HepG2 (cell line): Measurements from ENCODE around the gene PMM2. TPM values are rescaled to one million over a fixed set of nuclear protein-coding genes. Genes with fewer than 3 reads are reported as not detected.

Experiments used
- ATAC-seq: fragments of 200-7000 bp; cut with Tn5 transposase; 3 replicates; pipeline ENCODE4 v1.9.1; 2020; ENCODE audit warnings: mild to moderate bottlenecking, moderate library complexity
- BruUV-seq: library from RNA; stranded (reverse); fragments of 400-500 nt; replicated peaks from 2 replicates; lab custom pipeline; 2021; lab: Mats Ljungman, UMichigan
- CTCF ChIA-PET: fragments of 300-600 bp; formaldehyde crosslinking; extraction: SDS; loops from one replicate; lab custom pipeline; 2021; ENCODE audit warnings: low total read pairs, inconsistent platforms, low intra/inter-chr PET ratio; lab: Yijun Ruan, JAX
- POLR2A ChIA-PET: fragments of 350-600 bp; sonication (Branson Sonifier 250); formaldehyde crosslinking; loops from one replicate; lab custom pipeline; 2020; ENCODE audit warnings: antibody characterized with exemption, inconsistent platforms; lab: Yijun Ruan, JAX
- DNase-seq: peaks from one replicate; pipeline ENCODE4 v3.0.0-alpha.2; 2015; ENCODE audit warnings: low spot score
- FAIRE-seq: peaks from 3 replicates; lab custom pipeline; 2011; peaks lifted over from hg19 to GRCh38; lab: Jason Lieb, UNC
- H2AFZ ChIP-seq: one replicate; pipeline ENCODE4 v1.6.1; 2011; ENCODE audit warnings: low read length, inconsistent platforms
- H3K27ac ChIP-seq: fragments of 300-600 bp; 3 replicates; pipeline ENCODE4 v1.8.0; 2011; ENCODE audit warnings: mixed run types, mild to moderate bottlenecking, mixed read lengths, low read length, inconsistent platforms; ENCODE audit not compliant: insufficient read depth; ENCODE audit errors: extremely low read length
- H3K27me3 ChIP-seq, 2 experiments: fragments of 200-600 bp in 1 of 2; 2 replicates in 1 of 2; 3 replicates in 1 of 2; pipeline versions ENCODE4 v1.6.0 to v1.8.0; 2011; ENCODE audit warnings: low read length in 2 of 2, mild to moderate bottlenecking in 2 of 2, moderate library complexity in 2 of 2, inconsistent platforms in 1 of 2; ENCODE audit not compliant: insufficient read depth in 2 of 2, control insufficient read depth in 1 of 2
- H3K36me3 ChIP-seq, 2 experiments: fragments of 200-600 bp in 1 of 2; replicated peaks in 1 of 2; 2 replicates in 1 of 2; 3 replicates in 1 of 2; pipeline versions ENCODE4 v1.5.1 to v1.8.0; 2011; ENCODE audit warnings: low read length in 2 of 2, inconsistent platforms in 1 of 2; ENCODE audit not compliant: insufficient read depth in 2 of 2, control insufficient read depth in 1 of 2
- H3K4me1 ChIP-seq: 2 replicates; pipeline ENCODE4 v1.5.1; 2012; ENCODE audit warnings: low read length, inconsistent platforms; ENCODE audit not compliant: insufficient read depth
- H3K4me2 ChIP-seq: 2 replicates; pipeline ENCODE4 v1.6.0; 2011; ENCODE audit warnings: low read depth, low read length, inconsistent platforms
- H3K4me3 ChIP-seq, 3 experiments: fragments of 200-600 bp in 1 of 3; sonication (generic), shearing (Covaris generic) in 1 of 3; replicated peaks in 1 of 3; 2 replicates each; pipeline ENCODE4 v1.5.1; 2011 to 2016; ENCODE audit warnings: low read length in 3 of 3, inconsistent platforms in 2 of 3, low read depth in 2 of 3, mild to moderate bottlenecking in 2 of 3, control low read depth in 1 of 3, mixed read lengths in 1 of 3; ENCODE audit not compliant: insufficient read depth in 1 of 3
- H3K79me2 ChIP-seq: one replicate; pipeline ENCODE4 v1.6.1; 2011; ENCODE audit warnings: low read length, inconsistent platforms; ENCODE audit not compliant: insufficient read depth
- H3K9ac ChIP-seq: 2 replicates; pipeline ENCODE4 v1.6.0; 2011; ENCODE audit warnings: mild to moderate bottlenecking, low read depth, low read length, inconsistent platforms; ENCODE audit not compliant: insufficient read depth
- H3K9me3 ChIP-seq: 2 replicates; pipeline ENCODE4 v1.5.1; 2012; ENCODE audit warnings: mild to moderate bottlenecking, low read length
- H4K20me1 ChIP-seq: 2 replicates; pipeline ENCODE4 v1.6.0; 2011; ENCODE audit warnings: inconsistent platforms, mild to moderate bottlenecking, low read length, moderate library complexity; ENCODE audit not compliant: insufficient read depth
- AGO2 ChIP-seq: fragments of 200-400 bp; formaldehyde crosslinking; optimal IDR thresholded peaks from 2 replicates; pipeline ENCODE3; 2017; ENCODE audit warnings: mild to moderate bottlenecking, low read depth, low read length, moderate library complexity
- ATAD3A ChIP-seq: sonication (generic); formaldehyde crosslinking; IDR thresholded peaks from 2 replicates; pipeline ENCODE4 v1.4.0; 2020; ENCODE audit warnings: missing genetic modification reagents
- ISX ChIP-seq: sonication (generic); formaldehyde crosslinking; conservative IDR thresholded peaks from 2 replicates; pipeline ENCODE4 v1.5.0; 2020; ENCODE audit warnings: missing genetic modification reagents
- MAF1 ChIP-seq: sonication (generic); formaldehyde crosslinking; IDR thresholded peaks from 2 replicates; pipeline ENCODE4 v1.5.0; 2020; ENCODE audit warnings: missing genetic modification reagents, borderline replicate concordance
- PREB ChIP-seq: sonication (generic); formaldehyde crosslinking; IDR thresholded peaks from 2 replicates; pipeline ENCODE4 v1.4.0; 2020; ENCODE audit warnings: missing genetic modification reagents
- RBM22 ChIP-seq: fragments of 200-400 bp; formaldehyde crosslinking; optimal IDR thresholded peaks from 2 replicates; pipeline ENCODE3; 2017; ENCODE audit warnings: mild to moderate bottlenecking, low read length, moderate library complexity
- ZFP36L1 ChIP-seq: sonication (generic); formaldehyde crosslinking; IDR thresholded peaks from 2 replicates; pipeline ENCODE4 v1.8.0; 2022; ENCODE audit warnings: mild to moderate bottlenecking, missing genetic modification reagents, moderate library complexity
- ZNF335 ChIP-seq: sonication (generic); formaldehyde crosslinking; IDR thresholded peaks from 2 replicates; pipeline ENCODE4 v1.4.0; 2020; ENCODE audit warnings: missing genetic modification reagents
- ZNF496 ChIP-seq: sonication (generic); formaldehyde crosslinking; IDR thresholded peaks from 2 replicates; pipeline ENCODE4 v1.8.1; 2023; ENCODE audit warnings: mild to moderate bottlenecking, moderate library complexity, missing genetic modification reagents; ENCODE audit not compliant: insufficient replicate concordance
- WGBS: methylation state at CpG from one replicate; pipeline ENCODE4 v1.1.6; 2017; ENCODE audit warnings: low lambda C conversion rate; 5-methylcytosine and 5-hydroxymethylcytosine counted together
- in situ Hi-C: cut with HindIII; loops from 2 replicates; pipeline ENCODE4 v1.10.0; 2017; ENCODE audit warnings: low pct_unique_long_range_greater_than_20kb; ENCODE audit not compliant: extremely low pct_ligation_motif_present
- intact Hi-C: fragments of 100-400 bp; cut with micrococcal nuclease; formaldehyde crosslinking; loops from one replicate; pipeline ENCODE4 v1.10.0; 2022; ENCODE audit not compliant: unreplicated experiment
- polyA plus RNA-seq, 8 experiments: library from polyadenylated mRNA; depleted of rRNA in 3 of 8; stranded (reverse) in 7 of 8; unstranded in 1 of 8; fragments of >200 nt; fragmentation: Illumina TruSeq in 4 of 8; extraction: Trizol in 4 of 8; gene quantifications; 2 replicates each; pipeline versions ENCODE4 v1.2.1 to v1.2.3, GENCODE V29; 2011 to 2016; ENCODE audit warnings: low read depth in 4 of 8, missing spikeins in 1 of 8, mixed read lengths in 1 of 8; ENCODE audit not compliant: insufficient read depth in 1 of 8
- total RNA-seq, 5 experiments: library from RNA; depleted of rRNA; stranded (reverse); fragments of >200 nt; fragmentation: Illumina TruSeq; extraction: Trizol; gene quantifications; 2 replicates each; pipeline ENCODE4 v1.2.3, GENCODE V29; 2016; ENCODE audit warnings: low read depth in 1 of 5

PMM2 gene
- total and polyA plus RNA-seq, 2 of the 13 experiments (the other 11 are each of a cell fraction or from before 2014, with no cell fraction given): 52.2 to 93.7 TPM

- CTCF ChIA-PET: no interaction called here
- H3K36me3 ChIP-seq: peaks cover 57 to 66% of the 10 kb centered on the region in 2 experiments
- no peak for TF ChIP-seq ISX
- peak; percentile 48 for TF ChIP-seq RBM22
- no peak for TF ChIP-seq MAF1
- TF ChIP-seq ZFP36L1 (CRISPR knock-in tag): no peak
- TF ChIP-seq ZNF335 (CRISPR knock-in tag): no peak
- TF ChIP-seq AGO2: peak; percentile 39
- 0 out of 2 replicates have a peak, but pooled peaks have one; percentile 26 for TF ChIP-seq PREB (CRISPR knock-in tag)
- TF ChIP-seq ZNF496 (CRISPR knock-in tag): no peak
- no peak for TF ChIP-seq ATAD3A
- TF ChIP-seq, all 625 proteins: peak for 3
- DNase-seq (no peak), ATAC-seq (no peak), FAIRE-seq (no peak)
- in situ Hi-C loops (loop anchor here (25.0 kb wide), 1 partner anchor 230 kb away; the partner anchor contains the start of gene ABAT), intact Hi-C loops (no loop called here)
- POLR2A ChIA-PET: interaction anchor here (1.1 kb wide), 1 partner anchor 44 kb away, joined by 3 read pairs; no protein-coding TSS in a partner anchor
- Histone ChIP-seq H3K27me3 (no peaks in the 10 kb centered on the region), H4K20me1 (no peaks in the 10 kb centered on the region), H2AFZ (no peak overlapping the region), H3K9ac (no peak overlapping the region), H3K4me2 (no peak overlapping the region), H3K4me3 (no peak overlapping the region), H3K9me3 (no peaks in the 10 kb centered on the region), H3K79me2 (no peaks in the 10 kb centered on the region), H3K4me1 (no peaks in the 10 kb centered on the region), H3K27ac (no peak overlapping the region)
- WGBS: 96% methylated on average over 16 of the region's 16 CpGs
- BruUV-seq: no TSS peak
Observed at GRCh38 chr16:8892101-8892575, 94.5 kb downstream of the PMM2 start.
